PC-9 (cell line): ENCODE results near the gene DYNC2H1. TPM values are rescaled to one million over a fixed set of nuclear protein-coding genes. Genes with fewer than 3 reads are reported as not detected.

Experiments used
- BruUV-seq: library from RNA; stranded (reverse); fragments of 400-500 nt; replicated peaks from 2 replicates; lab custom pipeline; 2021; lab: Mats Ljungman, UMichigan
- CTCF ChIA-PET: fragments of 300-600 bp; sonication (Branson Sonifier 250); formaldehyde crosslinking; loops from one replicate; lab custom pipeline; 2022; ENCODE audit warnings: antibody characterized with exemption; lab: Charles Lee
- POLR2A ChIA-PET: fragments of 300-600 bp; sonication (Branson Sonifier 250); formaldehyde crosslinking; loops from one replicate; lab custom pipeline; 2022; ENCODE audit warnings: antibody characterized with exemption; ENCODE audit not compliant: unreplicated experiment; lab: Charles Lee
- DNase-seq, 2 experiments: peaks; one replicate each; pipeline versions ENCODE4 v3.0.0 to v3.0.0-alpha.2; 2015 to 2022; ENCODE audit warnings: mixed read lengths in 1 of 2
- H2AFZ ChIP-seq: fragments of 200-600 bp; sonication (generic); 2 replicates; pipeline ENCODE4 v1.8.1; 2017; ENCODE audit warnings: antibody characterized with exemption
- H3F3A ChIP-seq: fragments of 200-600 bp; sonication (generic); 2 replicates; pipeline ENCODE4 v1.8.1; 2017; ENCODE audit warnings: antibody characterized with exemption, mild to moderate bottlenecking, low read depth; ENCODE audit not compliant: insufficient read depth
- H3K27ac ChIP-seq: fragments of 200-600 bp; sonication (generic); 2 replicates; pipeline ENCODE4 v1.6.1; 2016; ENCODE audit warnings: mixed run types
- H3K27me3 ChIP-seq: fragments of 200-600 bp; sonication (generic); 2 replicates; pipeline ENCODE4 v1.6.1; 2016; ENCODE audit warnings: low read depth, mixed run types; ENCODE audit not compliant: insufficient read depth
- H3K36me3 ChIP-seq: fragments of 200-600 bp; sonication (generic); 2 replicates; pipeline ENCODE4 v1.6.1; 2016; ENCODE audit warnings: low read depth, mixed run types
- H3K4me1 ChIP-seq: fragments of 200-600 bp; sonication (generic); replicated peaks from 2 replicates; pipeline ENCODE4 v1.6.1; 2016; ENCODE audit warnings: mixed run types; ENCODE audit not compliant: insufficient read depth
- H3K4me2 ChIP-seq: fragments of 200-600 bp; sonication (generic); 2 replicates; pipeline ENCODE4 v1.6.1; 2017; ENCODE audit warnings: mixed run types
- H3K4me3 ChIP-seq: fragments of 200-600 bp; sonication (generic); 2 replicates; pipeline ENCODE4 v1.6.1; 2016; ENCODE audit warnings: mixed run types
- H3K79me2 ChIP-seq: fragments of 200-600 bp; sonication (generic); 2 replicates; pipeline ENCODE4 v1.6.1; 2017; ENCODE audit warnings: low read depth, mixed run types
- H3K9me2 ChIP-seq: fragments of 200-600 bp; sonication (generic); 2 replicates; pipeline ENCODE4 v1.8.1; 2017; ENCODE audit warnings: mild to moderate bottlenecking; ENCODE audit not compliant: insufficient read depth
- H3K9me3 ChIP-seq: fragments of 200-600 bp; sonication (generic); 2 replicates; pipeline ENCODE4 v1.8.1; 2016; ENCODE audit warnings: low read depth; ENCODE audit not compliant: insufficient read depth
- H4K20me1 ChIP-seq: fragments of 200-600 bp; sonication (generic); 2 replicates; pipeline ENCODE4 v1.8.1; 2017; ENCODE audit not compliant: insufficient read depth
- EZH2 ChIP-seq: fragments of 200-600 bp; sonication (generic); IDR thresholded peaks from 2 replicates; pipeline ENCODE4 v1.8.0; 2017; ENCODE audit warnings: antibody characterized with exemption, low read depth
- intact Hi-C: fragments of 100-400 bp; cut with micrococcal nuclease; formaldehyde crosslinking; loops from one replicate; pipeline ENCODE4 v1.10.0; 2022; ENCODE audit not compliant: unreplicated experiment
- total RNA-seq: library from RNA; stranded (reverse); gene quantifications from 2 replicates; pipeline ENCODE4 v1.2.3, GENCODE V29; 2021
- TF ChIP-seq, protein P1 (sequence below): fragments of 200-600 bp; sonication (generic); conservative IDR thresholded peaks from 2 replicates; pipeline ENCODE4 v1.6.1; 2017; ENCODE audit warnings: mixed run types, antibody characterized with exemption, mild to moderate bottlenecking, moderate library complexity

DYNC2H1 gene
- total RNA-seq, 1 experiment from 2014 or later = 12.2 TPM

DNA sequence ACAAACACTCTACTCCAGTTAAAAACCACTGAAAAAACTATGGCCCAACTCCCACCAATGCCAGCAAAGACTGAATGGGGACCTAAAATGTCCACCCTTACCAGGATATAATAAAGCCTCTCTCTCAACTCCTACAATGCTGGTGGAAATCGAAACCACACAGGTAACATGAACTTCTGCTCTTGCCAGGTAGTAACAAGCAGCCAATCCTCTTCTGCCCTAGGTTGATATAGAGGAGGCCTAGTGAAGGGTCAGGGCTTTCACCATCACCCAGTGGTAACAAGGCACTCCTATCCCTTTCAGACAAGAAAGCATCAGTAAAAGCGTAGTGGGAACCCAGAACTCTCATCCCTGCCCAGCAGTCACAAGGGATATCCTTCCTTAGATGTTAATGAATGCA is 39.9 kb upstream of the DYNC2H1 start:
- intact Hi-C loops = no loop called here
- no peak overlapping the region for H3K27ac ChIP-seq
- POLR2A ChIA-PET = no interaction called here
- H3K4me2 ChIP-seq = no peak overlapping the region
- no TSS peak for BruUV-seq
- no peak overlapping the region for H2AFZ ChIP-seq
- TF ChIP-seq, protein P1, sequence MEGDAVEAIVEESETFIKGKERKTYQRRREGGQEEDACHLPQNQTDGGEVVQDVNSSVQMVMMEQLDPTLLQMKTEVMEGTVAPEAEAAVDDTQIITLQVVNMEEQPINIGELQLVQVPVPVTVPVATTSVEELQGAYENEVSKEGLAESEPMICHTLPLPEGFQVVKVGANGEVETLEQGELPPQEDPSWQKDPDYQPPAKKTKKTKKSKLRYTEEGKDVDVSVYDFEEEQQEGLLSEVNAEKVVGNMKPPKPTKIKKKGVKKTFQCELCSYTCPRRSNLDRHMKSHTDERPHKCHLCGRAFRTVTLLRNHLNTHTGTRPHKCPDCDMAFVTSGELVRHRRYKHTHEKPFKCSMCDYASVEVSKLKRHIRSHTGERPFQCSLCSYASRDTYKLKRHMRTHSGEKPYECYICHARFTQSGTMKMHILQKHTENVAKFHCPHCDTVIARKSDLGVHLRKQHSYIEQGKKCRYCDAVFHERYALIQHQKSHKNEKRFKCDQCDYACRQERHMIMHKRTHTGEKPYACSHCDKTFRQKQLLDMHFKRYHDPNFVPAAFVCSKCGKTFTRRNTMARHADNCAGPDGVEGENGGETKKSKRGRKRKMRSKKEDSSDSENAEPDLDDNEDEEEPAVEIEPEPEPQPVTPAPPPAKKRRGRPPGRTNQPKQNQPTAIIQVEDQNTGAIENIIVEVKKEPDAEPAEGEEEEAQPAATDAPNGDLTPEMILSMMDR = no peak
- no peak for TF ChIP-seq EZH2
- peaks cover 57% of the 10 kb centered on the region for H3K36me3 ChIP-seq
- H3K79me2 ChIP-seq = peaks cover 59% of the 10 kb centered on the region
- no peaks in the 10 kb centered on the region for H3K4me1 ChIP-seq
- no peak for DNase-seq
- H3K9me2 ChIP-seq = no peaks in the 10 kb centered on the region; the same call in 1 of the 2 replicates
- H3K4me3 ChIP-seq = no peak overlapping the region
- 0 out of 2 replicates have a peak, but pooled peaks cover 2% of the 10 kb centered on the region for H3F3A ChIP-seq
- no peaks in the 10 kb centered on the region for H3K27me3 ChIP-seq
- H3K9me3 ChIP-seq = no peaks in the 10 kb centered on the region
- CTCF ChIA-PET = no interaction called here
- H4K20me1 ChIP-seq = peaks cover 38% of the 10 kb centered on the region

DNA sequence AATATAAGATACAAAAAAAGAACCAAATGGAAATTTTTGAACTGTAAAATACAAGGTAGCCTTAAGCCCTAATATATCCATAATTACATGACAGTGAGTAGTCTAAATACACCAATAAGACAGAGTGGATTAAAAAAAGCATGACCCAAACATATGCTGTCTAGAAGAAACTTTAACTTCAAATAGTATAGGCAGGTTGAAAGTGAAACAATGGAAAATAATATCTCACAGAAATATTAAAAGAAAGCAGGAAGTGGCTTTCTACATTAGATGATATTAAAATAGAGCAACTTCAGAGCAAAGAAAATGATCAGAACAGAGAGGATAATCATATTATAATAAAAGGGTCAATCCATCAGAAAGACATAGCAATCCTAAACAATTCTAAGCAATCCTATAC is 39.1 kb upstream of the DYNC2H1 start:
- intact Hi-C loops = no loop called here
- POLR2A ChIA-PET = no interaction called here
- no TSS peak for BruUV-seq
- Histone ChIP-seq H3K79me2 (peaks cover 59% of the 10 kb centered on the region), H3K9me3 (no peaks in the 10 kb centered on the region), H3K27ac (no peak overlapping the region), H2AFZ (no peak overlapping the region), H3K36me3 (peaks cover 52% of the 10 kb centered on the region), H3K27me3 (no peaks in the 10 kb centered on the region), H3K4me2 (no peak overlapping the region), H3K9me2 (no peaks in the 10 kb centered on the region; the same call in 1 of the 2 replicates), H3K4me3 (no peak overlapping the region), H3K4me1 (no peaks in the 10 kb centered on the region), H3F3A (0 out of 2 replicates have a peak, but pooled peaks cover 7% of the 10 kb centered on the region), H4K20me1 (peaks cover 34% of the 10 kb centered on the region)
- CTCF ChIA-PET = no interaction called here
- TF ChIP-seq, protein P1 = no peak
- TF ChIP-seq EZH2 = no peak
- no peak for DNase-seq

DNA sequence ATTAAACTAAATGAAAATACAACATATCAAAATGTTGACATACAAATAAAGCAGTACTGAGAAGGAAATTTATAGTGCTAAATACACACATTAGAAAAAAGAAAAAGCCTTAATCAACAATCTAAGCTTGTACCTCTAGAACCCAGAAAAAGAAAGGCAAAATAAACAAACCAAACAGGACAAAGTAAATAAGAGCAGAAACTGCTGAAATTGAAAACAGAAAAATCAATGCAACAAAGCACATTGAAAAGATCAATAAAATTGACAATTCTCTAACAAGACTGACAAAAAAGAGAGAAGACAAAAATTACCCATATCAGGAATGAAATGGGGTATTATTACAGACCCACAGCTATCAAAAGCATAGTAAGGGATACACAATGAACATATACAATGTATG is 38.2 kb upstream of the DYNC2H1 start:
- Histone ChIP-seq H3K79me2 (peaks cover 59% of the 10 kb centered on the region), H4K20me1 (peaks cover 32% of the 10 kb centered on the region), H3K9me3 (no peaks in the 10 kb centered on the region), H3K4me1 (no peaks in the 10 kb centered on the region), H3F3A (peaks cover 12% of the 10 kb centered on the region; the same call in 1 of the 2 replicates), H3K27me3 (no peaks in the 10 kb centered on the region; the same call in 1 of the 2 replicates), H3K9me2 (no peaks in the 10 kb centered on the region; the same call in 1 of the 2 replicates), H3K36me3 (peaks cover 51% of the 10 kb centered on the region), H3K4me3 (no peak overlapping the region), H3K4me2 (no peak overlapping the region), H2AFZ (no peak overlapping the region), H3K27ac (no peak overlapping the region)
- DNase-seq = no peak
- intact Hi-C loops = no loop called here
- TF ChIP-seq, protein P1 = no peak
- TF ChIP-seq EZH2 = no peak
- BruUV-seq = no TSS peak
- ChIA-PET POLR2A (no interaction called here), CTCF (no interaction called here)
